GM21360 (cell line): Measurements from ENCODE around the gene NOL9.
A peak's percentile ranks its signal among the peaks of the same experiment; 100 is the strongest.

ENCODE experiments used
- ATAC-seq: cut with Tn5 transposase; IDR thresholded peaks from one replicate; pipeline ENCODE4 v1.9.1; 2021; ENCODE audit warnings: mild to moderate bottlenecking, moderate library complexity; ENCODE audit not compliant: unreplicated experiment

NOL9 gene

DNA sequence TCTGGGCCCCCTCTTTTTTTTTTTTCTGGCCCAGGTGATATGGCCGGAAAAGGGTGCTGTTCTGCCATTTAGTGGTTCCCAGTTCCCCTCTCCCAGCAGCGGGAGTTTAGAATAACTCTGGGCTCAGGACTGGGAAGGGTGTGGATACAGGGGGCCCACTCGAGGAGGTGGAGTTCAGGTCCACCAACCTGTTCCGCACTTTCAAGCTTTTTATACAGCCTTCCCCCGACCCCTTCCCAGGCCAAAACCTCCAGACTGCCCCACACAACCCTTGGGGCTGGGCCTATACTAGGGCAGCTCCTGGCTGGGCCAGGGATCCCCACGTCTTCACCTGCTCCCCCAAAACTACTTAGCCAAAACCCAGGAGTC is 63.2 kb downstream of the NOL9 start:
- ATAC-seq, result no peak

GRCh38 chr1:6490181-6491080 is 63.9 kb downstream of the NOL9 start:
- ATAC-seq, result no peak

GRCh38 chr1:6489799-6490180 is 64.5 kb downstream of the NOL9 start:
- ATAC-seq, result peak; percentile 51

DNA sequence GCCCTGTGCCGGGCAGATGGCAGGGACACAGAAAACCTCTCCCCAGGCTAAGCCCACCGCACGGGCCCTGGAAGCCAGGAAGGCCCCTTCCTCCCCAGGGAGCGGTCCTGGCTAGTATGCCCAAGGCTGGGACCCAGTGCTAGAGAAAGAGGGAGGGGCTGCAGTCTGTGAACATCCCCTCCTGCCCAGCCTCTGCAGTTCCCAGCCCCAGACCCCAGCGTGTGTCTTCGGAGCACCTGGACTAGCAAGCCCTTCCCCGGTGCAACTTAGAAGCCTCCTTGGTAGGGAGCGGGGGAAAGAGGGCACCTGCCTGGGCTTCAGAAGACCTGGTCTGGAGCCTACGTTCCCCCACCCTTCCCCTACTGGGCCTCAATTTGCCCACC is 64.9 kb downstream of the NOL9 start:
- ATAC-seq, result no peak

- no peak for ATAC-seq
These were observed 65.5 kb downstream of the NOL9 start for GRCh38 chr1:6488602-6489382.

DNA sequence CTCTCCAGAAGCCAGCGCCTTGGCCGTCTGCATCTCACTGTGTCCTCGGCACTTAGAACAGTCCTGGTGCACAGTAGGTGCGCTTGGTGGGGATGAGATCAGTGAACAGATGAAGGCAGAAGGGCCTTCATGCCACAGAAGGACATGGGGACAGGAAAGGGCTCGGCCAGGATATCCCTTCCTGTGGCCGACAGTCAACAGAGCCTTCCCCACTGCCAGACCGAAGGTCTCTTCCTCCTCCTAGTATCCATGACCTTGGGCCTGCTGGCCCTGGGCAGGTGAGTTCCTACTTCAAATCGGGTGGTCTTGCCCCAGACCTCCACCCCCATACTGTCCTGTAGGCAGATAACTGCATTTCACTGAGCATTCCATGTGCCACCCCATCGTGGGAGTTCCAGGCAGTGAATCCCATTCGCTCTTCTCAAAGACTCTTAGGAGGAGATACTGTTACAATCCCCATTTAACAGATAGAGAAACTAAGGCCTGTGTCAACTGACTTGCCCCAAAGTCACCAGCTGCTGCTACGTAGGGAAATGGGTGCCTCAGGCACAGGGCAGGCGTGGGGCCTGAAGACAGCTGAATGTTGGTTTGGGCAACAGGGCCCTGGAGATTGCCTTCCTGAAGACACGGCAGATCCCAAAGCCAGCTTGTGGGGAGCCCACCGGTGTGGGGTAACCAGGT is 66.4 kb downstream of the NOL9 start:
- no peak for ATAC-seq

GRCh38 chr1:6486433-6487011 is 67.8 kb downstream of the NOL9 start:
- peak; percentile 49 for ATAC-seq

DNA sequence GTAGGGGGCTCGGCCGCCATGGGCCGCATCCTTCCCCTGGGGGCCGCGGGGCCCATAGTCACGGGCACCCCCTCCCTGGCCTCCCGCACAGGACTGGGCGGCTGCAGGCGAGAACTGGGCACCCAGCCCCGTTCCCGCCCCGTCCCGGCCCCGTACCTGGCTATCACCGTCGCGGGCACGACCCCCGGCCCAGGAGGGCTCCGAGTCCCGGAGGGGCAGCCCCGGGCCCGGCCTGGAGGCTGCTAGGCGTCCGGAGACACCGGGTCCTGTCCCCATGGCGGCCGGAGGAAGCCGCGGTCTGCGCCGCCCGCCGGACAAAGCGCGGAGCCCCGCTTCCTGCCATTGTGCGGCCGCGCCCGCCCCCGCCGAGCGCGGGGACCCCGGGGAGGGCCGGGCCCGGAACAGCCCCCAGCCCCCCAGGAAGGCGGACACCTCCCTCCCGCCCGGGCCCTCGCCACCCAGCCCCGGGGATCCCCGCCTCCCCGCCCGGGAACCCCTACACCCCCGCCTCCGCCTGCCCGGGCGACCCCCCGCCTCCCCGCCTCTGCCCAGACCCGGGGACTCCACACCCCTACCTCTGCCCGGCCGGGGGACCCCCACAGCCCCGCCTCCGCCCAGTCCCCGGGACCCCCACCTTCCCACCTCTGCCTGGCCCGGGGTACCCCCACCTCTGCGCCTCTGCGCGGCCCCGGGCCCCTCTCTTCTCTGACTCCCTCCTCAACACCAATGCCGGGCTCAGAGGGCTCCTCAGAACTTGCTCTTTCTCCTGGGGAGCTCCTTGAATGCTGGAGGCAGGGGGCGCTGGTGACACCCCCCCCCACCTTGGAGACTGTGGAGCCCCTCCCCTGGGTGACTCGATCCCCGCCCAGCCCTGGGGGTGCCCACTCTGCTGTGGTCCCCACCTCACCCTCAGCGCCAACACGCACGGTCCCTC is 68.9 kb downstream of the NOL9 start:
- no peak for ATAC-seq

GRCh38 chr1:6484826-6485167 is 69.5 kb downstream of the NOL9 start:
- no peak for ATAC-seq

DNA sequence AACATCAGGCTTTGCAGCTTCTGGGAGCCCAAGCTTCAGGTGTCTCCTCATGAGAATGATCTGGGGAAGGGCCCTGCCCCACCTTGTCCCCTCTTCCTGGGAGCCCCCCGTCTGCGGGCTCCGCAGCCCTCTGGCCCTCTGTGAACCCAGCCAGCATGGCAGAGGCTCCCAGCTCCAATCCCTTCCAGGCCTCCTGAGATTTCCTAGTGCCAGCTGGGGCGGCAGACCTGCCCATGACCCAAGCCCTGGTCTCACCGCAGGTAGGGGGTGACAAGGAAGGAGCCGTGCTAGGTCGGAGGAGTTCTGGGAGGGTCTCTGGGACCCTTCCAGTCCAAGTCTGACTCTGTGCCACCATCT is 70.6 kb downstream of the NOL9 start:
- ATAC-seq, result no peak

DNA sequence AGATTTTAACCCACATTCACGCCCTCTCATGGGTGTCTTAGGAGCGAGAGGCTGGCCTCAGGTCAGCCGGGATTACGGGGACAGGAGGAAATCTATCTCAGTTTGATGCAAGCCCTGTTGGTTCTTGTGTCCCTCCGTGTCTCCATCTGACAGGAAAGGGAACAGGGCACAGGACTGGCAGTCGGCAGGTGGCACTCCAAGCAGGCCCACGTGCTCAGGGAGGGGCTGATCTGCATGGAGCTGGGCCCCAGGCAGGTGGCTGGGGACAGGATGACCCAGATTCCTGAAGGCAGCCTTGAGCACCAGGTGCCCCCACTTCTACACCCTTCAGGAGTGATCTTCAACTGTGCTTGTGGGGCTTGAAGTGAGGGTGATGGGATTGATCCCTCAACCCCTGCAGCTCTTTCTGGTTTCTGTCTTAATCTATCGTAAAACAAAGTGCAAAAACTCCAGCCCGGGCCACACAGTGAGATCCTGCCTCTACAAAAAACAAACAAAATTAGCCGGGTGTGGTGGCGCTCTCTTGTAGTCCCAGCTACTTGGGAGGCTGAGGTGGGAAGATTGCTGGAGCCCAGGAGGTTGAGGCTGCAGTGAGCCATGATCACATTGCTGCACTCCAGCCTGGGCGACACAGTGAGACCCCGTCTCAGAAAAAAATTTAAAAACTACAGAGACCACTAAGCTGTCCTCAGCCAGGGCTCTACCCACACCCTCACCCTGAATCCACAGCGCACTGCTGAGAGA is 71.1 kb downstream of the NOL9 start:
- ATAC-seq, result no peak

GRCh38 chr1:6481820-6482219 is 72.5 kb downstream of the NOL9 start:
- ATAC-seq, result no peak

DNA sequence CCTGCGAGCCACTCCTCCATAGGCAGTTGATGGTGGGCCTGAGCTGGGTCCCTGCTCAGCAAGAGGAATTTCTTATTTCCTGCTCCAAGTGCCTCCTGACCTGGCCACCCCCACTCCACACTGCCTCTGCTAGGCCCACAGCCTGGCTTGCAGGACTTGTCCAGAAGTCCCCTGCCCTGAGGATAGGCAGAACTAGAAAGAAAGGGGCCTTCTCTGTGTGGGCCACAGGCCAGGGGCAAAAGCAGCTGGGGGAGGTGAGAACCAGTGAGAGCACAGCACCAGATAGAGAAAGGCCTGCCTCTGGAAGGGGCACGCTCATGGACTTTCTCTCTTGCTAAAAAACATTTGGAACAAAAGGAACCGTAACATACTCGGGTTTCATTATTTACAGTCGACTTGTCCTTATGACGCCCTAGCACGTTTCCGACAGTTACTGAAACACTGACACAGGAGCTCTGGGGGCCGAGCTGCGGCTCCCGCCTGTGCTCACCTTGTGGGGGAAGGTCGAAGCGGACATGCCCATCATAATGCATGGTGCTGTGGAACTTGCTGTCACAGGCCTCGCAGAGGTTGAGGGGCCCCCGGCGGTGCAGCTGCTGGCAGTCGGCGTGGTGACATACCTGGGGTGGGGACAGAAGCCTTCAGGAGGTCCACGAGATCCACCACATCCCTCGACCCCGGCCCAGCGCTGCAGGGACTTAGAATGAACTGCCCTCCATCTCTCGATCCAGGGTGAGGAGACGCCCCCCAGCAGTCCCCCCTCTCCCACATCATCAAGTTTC is 77.1 kb downstream of the NOL9 start:
- ATAC-seq, result no peak

DNA sequence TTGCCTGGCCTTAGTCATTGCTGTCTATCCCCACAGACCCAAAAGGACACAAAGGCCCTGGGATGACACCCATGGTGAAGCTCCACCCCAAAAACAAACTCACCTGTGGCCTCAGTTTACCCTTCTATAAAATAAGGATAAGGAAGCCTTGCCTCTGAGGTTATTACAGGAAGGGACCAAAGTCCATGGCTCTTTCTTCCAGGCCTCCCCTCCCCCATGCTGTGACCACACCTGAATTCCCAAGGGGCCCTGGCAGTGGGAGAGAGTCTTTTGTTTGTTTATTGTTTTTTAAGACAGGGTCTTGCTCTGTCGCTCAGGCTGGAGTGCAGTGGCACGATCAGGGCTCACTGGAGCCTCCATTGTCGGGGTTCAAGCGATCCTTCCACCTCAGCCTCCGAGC is 77.8 kb downstream of the NOL9 start:
- no peak for ATAC-seq

DNA sequence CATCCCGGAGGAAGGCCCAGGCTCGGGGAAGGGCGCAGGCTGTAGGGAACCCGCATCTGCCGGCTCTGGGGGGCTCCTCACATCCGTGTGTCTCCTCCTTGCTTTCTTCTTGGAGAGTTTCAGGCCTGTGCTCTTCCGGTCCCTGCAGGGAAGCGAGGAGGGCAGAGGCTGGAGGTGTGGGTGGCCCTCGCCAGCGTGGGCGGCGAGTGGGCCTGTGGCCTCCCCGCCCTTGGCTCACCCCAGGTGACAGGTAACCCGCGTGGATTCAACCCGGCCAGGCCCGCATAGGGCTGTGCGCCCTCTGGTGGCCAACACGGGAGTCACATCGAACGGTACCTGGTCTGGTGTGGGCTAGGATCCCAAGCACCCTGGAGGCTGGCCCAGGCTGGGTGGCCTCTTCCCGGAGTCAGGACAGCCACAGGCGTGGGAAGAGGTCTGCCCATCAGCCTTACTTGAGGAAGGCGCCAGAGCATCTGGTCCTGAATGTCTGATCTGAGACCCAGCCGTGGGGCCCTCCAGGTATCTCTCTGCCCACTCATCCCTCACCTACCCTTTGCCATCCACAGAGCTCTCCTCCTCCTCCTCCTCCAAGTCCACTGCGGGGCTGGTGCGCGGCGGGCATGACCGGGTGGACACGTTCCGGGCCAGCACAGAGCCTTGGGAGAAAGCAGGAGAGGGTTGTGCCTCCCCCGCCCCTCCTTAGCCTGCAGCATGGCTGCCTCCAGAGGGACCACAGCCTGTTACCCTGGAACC is 78.8 kb downstream of the NOL9 start:
- no peak for ATAC-seq

GRCh38 chr1:6474815-6475282 is 79.5 kb downstream of the NOL9 start:
- ATAC-seq, result no peak

DNA sequence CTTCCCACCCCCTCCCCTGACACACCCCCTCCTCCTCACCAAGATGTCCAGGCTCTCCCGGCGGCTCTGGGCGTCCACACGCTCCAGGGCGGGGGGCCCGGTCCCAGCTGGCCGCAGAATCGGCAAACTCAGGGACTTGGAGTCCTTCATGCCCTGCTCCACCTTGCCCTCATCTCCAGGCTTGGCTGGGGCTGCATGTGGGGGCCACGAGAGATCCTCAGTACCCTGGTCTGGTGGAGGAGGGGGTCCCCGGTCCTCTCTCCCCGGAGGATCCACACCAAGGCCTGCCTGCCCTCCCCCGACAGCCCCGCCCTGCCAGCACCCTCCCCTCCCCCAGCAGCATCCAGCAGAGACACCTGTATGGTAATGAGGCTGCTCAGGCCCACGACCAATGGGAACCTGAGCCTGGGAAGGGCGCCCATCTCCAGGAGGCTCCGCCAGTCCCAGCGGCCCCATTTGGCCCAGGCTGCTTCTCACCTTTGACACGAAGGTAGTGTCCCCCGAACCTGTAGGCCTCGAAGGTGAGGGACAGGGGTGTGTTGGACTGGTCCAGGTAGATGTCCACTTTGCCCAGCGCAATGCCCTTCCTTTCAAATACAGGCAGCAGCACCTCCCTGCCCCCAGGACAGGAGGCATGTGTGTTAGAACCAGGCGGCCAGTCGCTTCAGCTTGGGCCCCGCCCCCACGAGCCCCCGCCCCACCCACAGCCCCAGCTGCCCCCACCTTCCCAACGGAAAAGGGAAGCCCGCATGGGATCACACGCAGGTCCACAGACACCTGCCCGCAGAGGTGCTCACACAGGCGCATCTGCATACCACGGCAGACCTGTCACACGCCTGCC is 80.1 kb downstream of the NOL9 start:
- ATAC-seq, result no peak
